Naive thymus-derived CD4-positive, alpha-beta T cell (primary cell): ENCODE data around the gene ERN2. TPM values are rescaled to one million over a fixed set of nuclear protein-coding genes. Genes with fewer than 3 reads are reported as not detected.

Experiments
- ATAC-seq: fragments of 150-1000 bp; cut with Tn5 transposase; 2 replicates; pipeline ENCODE4 v1.10.0; 2021; ENCODE audit warnings: mild to moderate bottlenecking, moderate library complexity
- CTCF ChIA-PET: fragments of 350-600 bp; sonication (Branson Sonifier 250); formaldehyde crosslinking; loops from one replicate; lab custom pipeline; 2021; ENCODE audit warnings: antibody characterized with exemption; lab: Charles Lee
- POLR2A ChIA-PET: fragments of 350-600 bp; sonication (Branson Sonifier 250); formaldehyde crosslinking; loops from one replicate; lab custom pipeline; 2021; ENCODE audit warnings: antibody characterized with exemption, inconsistent platforms; lab: Charles Lee
- DNase-seq, 9 donors: peaks; one replicate each; pipeline versions ENCODE4 v3.0.0 to v3.0.0-alpha.2; 2020 to 2022; ENCODE audit warnings: mixed read lengths in 1 of 9
- H3K27ac ChIP-seq: one replicate; pipeline ENCODE4 v1.7.0; 2013; ENCODE audit warnings: mild to moderate bottlenecking, low read depth, low read length, moderate library complexity
- H3K27me3 ChIP-seq, 2 donors: one replicate each; pipeline ENCODE4 v1.7.0; 2013; ENCODE audit warnings: low read length in 2 of 2, mild to moderate bottlenecking in 2 of 2, moderate library complexity in 2 of 2; ENCODE audit not compliant: control insufficient read depth in 2 of 2, insufficient read depth in 2 of 2
- H3K36me3 ChIP-seq, 3 experiments: 1 replicate in 2 of 3; 2 replicates in 1 of 3; pipeline ENCODE4 v1.7.0; 2013; ENCODE audit warnings: low read length in 3 of 3, mild to moderate bottlenecking in 3 of 3, moderate library complexity in 1 of 3; ENCODE audit not compliant: insufficient read depth in 3 of 3, control insufficient read depth in 2 of 3
- H3K4me1 ChIP-seq, 2 donors: one replicate each; pipeline ENCODE4 v1.7.0; 2013; ENCODE audit warnings: low read length in 2 of 2, mild to moderate bottlenecking in 2 of 2, moderate library complexity in 1 of 2; ENCODE audit not compliant: control insufficient read depth in 2 of 2, insufficient read depth in 2 of 2
- H3K4me3 ChIP-seq: 2 replicates; pipeline ENCODE4 v1.7.0; 2013; ENCODE audit warnings: mild to moderate bottlenecking, low read length
- H3K9me3 ChIP-seq, 3 experiments: 1 replicate in 2 of 3; 2 replicates in 1 of 3; pipeline ENCODE4 v1.7.0; 2013; ENCODE audit warnings: low read length in 3 of 3; ENCODE audit not compliant: control insufficient read depth in 2 of 3
- H3K27ac Mint-ChIP-seq, 9 donors: one replicate each; pipeline ENCODE4 v1.8.0; 2020 to 2022; ENCODE audit warnings: mixed read lengths in 9 of 9, mild to moderate bottlenecking in 8 of 9, moderate library complexity in 5 of 9, inconsistent platforms in 2 of 9
- H3K27me3 Mint-ChIP-seq, 5 donors: one replicate each; pipeline ENCODE4 v1.8.0; 2021 to 2022; ENCODE audit warnings: mixed read lengths in 5 of 5, mild to moderate bottlenecking in 1 of 5
- H3K36me3 Mint-ChIP-seq, 5 donors: one replicate each; pipeline ENCODE4 v1.8.0; 2020 to 2022; ENCODE audit warnings: mixed read lengths in 5 of 5, mild to moderate bottlenecking in 3 of 5, inconsistent platforms in 1 of 5
- H3K4me1 Mint-ChIP-seq, 7 donors: one replicate each; pipeline ENCODE4 v1.8.0; 2020 to 2022; ENCODE audit warnings: mixed read lengths in 7 of 7, mild to moderate bottlenecking in 3 of 7, inconsistent platforms in 1 of 7
- H3K4me3 Mint-ChIP-seq, 10 donors: one replicate each; pipeline ENCODE4 v1.8.0; 2020 to 2022; ENCODE audit warnings: mild to moderate bottlenecking in 10 of 10, mixed read lengths in 10 of 10, moderate library complexity in 6 of 10, inconsistent platforms in 2 of 10
- H3K9me3 Mint-ChIP-seq, 11 donors: one replicate each; pipeline ENCODE4 v1.8.0; 2020 to 2022; ENCODE audit warnings: mixed read lengths in 11 of 11, mild to moderate bottlenecking in 4 of 11, inconsistent platforms in 1 of 11, moderate library complexity in 1 of 11
- intact Hi-C, 2 donors: fragments of 100-400 bp; cut with micrococcal nuclease; formaldehyde crosslinking; loops; one replicate each; pipeline ENCODE4 v1.15.1; 2023
- polyA plus RNA-seq, 2 donors: library from polyadenylated mRNA; unstranded; fragments of 300-500 nt; fragmentation: Illumina TruSeq; gene quantifications; one replicate each; pipeline ENCODE4 v1.2.3, GENCODE V29; 2021
- total RNA-seq, 6 experiments: library from RNA in 5 of 6; stranded (reverse) in 5 of 6; gene quantifications; 1 replicate in 5 of 6; 2 replicates in 1 of 6; pipeline ENCODE4 v1.2.3 and lab custom pipeline; 2021 to 2026

Gene ERN2
- total and polyA plus RNA-seq, 7 experiments from 2014 or later: not detected

- Mint-ChIP-seq H3K4me1 (peaks cover 11 to 50% (median 42%) of the 10 kb centered on the region in 7 donors), H3K9me3 (peaks cover 0 to 3% (median 0%) of the 10 kb centered on the region in 11 donors), H3K27me3 (no peaks in the 10 kb centered on the region), H3K4me3 (peak overlapping the region; percentile 96 to 99 (median 99)), H3K36me3 (peaks cover 3 to 27% (median 18%) of the 10 kb centered on the region in 5 donors), H3K27ac (peak overlapping the region; percentile 93 to 98 (median 96))
- no peak for ATAC-seq
- intact Hi-C loops: loop anchor here (2.0 to 5.0 kb wide), 4 partner anchors 38 to 493 kb away; partner anchors contain the start of genes USP31 (in 2 of the 2), COG7 (in 1 of the 2) and PLK1 (in 1 of the 2)
- CTCF ChIA-PET: interaction anchor here (1.1 kb wide), 1 partner anchor 26 kb away, joined by 5 read pairs; no protein-coding TSS in a partner anchor
- Histone ChIP-seq H3K27me3 (no peaks in the 10 kb centered on the region), H3K4me1 (peaks cover 7 to 18% of the 10 kb centered on the region in 2 donors), H3K4me3 (peak overlapping the region; percentile 87), H3K36me3 (peaks cover 0 to 18% (median 3%) of the 10 kb centered on the region in 3 experiments), H3K27ac (peak overlapping the region; percentile 84), H3K9me3 (no peaks in the 10 kb centered on the region)
- POLR2A ChIA-PET: interaction anchor here (0.7 to 1.2 kb wide), 2 partner anchors 35 to 44 kb away, joined by 3 read pairs; no protein-coding TSS in a partner anchor
- peak in 1 of 9 donors; percentile 5 for DNase-seq
Observed at GRCh38 chr16:23640615-23640930, 72.4 kb downstream of the ERN2 start.

Other genes with a start within 250 kb of the ERN2 start
- 100 to 1,000 TPM in 4 of 5 experiments, 10 to 100 TPM in 1; 99.3 to 138 (median 104) TPM for gene GGA2, start 202.7 kb downstream of the ERN2 start, total RNA-seq
- 10 to 100 TPM; 41.7 to 44.6 TPM for gene GGA2, start 202.7 kb downstream of the ERN2 start, polyA plus RNA-seq
- 10 to 100 TPM; 10.6 to 19.2 (median 15.1) TPM for gene EARS2, start 155.9 kb downstream of the ERN2 start, total RNA-seq
- 10 to 100 TPM; 14.0 to 15.7 TPM for gene EARS2, start 155.9 kb downstream of the ERN2 start, polyA plus RNA-seq
- 10 to 100 TPM; 43.4 to 54.4 (median 51.0) TPM for gene UBFD1, start 155.5 kb downstream of the ERN2 start, total RNA-seq
- gene UBFD1, start 155.5 kb downstream of the ERN2 start, polyA plus RNA-seq: 10 to 100 TPM in 1 of 2 donors, 1 to 10 TPM in 1; 8.3 to 16.7 TPM
- 10 to 100 TPM; 24.2 to 85.3 (median 38.2) TPM for gene NDUFAB1, start 116.9 kb downstream of the ERN2 start, total RNA-seq
- 100 to 1,000 TPM; 167 to 209 TPM for gene NDUFAB1, start 116.9 kb downstream of the ERN2 start, polyA plus RNA-seq
- gene PALB2, start 71.9 kb downstream of the ERN2 start, total RNA-seq: 10 to 100 TPM in 4 of 5 experiments, 1 to 10 TPM in 1; 6.2 to 27.2 (median 14.4) TPM
- 10 to 100 TPM in 1 of 2 donors, 1 to 10 TPM in 1; 5.9 to 10.0 TPM for gene PALB2, start 71.9 kb downstream of the ERN2 start, polyA plus RNA-seq
- gene DCTN5, start 71.8 kb downstream of the ERN2 start, total RNA-seq: 100 to 1,000 TPM in 1 of 5 experiments, 10 to 100 TPM in 4; 42.4 to 100 (median 54.0) TPM
- 10 to 100 TPM; 34.9 to 56.7 TPM for gene DCTN5, start 71.8 kb downstream of the ERN2 start, polyA plus RNA-seq
- gene PLK1, start 34.3 kb downstream of the ERN2 start, total RNA-seq: 10 to 100 TPM in 1 of 5 experiments, 1 to 10 TPM in 3, under 1 TPM in 1; 0.45 to 65.0 (median 3.2) TPM
- under 1 TPM; 0.16 to 0.35 TPM for gene PLK1, start 34.3 kb downstream of the ERN2 start, polyA plus RNA-seq
- not detected for gene CHP2, start 41.8 kb upstream of the ERN2 start, total RNA-seq
- gene CHP2, start 41.8 kb upstream of the ERN2 start, polyA plus RNA-seq: not detected
- 100 to 1,000 TPM in 1 of 5 experiments, 10 to 100 TPM in 4; 72.5 to 180 (median 73.1) TPM for gene PRKCB, start 122.8 kb upstream of the ERN2 start, total RNA-seq
- gene PRKCB, start 122.8 kb upstream of the ERN2 start, polyA plus RNA-seq: 10 to 100 TPM; 32.4 to 56.2 TPM